Measurements from ENCODE around the gene KPRP. TPM values are rescaled to one million over a fixed set of nuclear protein-coding genes. Genes with fewer than 3 reads are reported as not detected.

KPRP gene
- total RNA-seq, 1 experiment from 2014 or later, result not detected

DNA sequence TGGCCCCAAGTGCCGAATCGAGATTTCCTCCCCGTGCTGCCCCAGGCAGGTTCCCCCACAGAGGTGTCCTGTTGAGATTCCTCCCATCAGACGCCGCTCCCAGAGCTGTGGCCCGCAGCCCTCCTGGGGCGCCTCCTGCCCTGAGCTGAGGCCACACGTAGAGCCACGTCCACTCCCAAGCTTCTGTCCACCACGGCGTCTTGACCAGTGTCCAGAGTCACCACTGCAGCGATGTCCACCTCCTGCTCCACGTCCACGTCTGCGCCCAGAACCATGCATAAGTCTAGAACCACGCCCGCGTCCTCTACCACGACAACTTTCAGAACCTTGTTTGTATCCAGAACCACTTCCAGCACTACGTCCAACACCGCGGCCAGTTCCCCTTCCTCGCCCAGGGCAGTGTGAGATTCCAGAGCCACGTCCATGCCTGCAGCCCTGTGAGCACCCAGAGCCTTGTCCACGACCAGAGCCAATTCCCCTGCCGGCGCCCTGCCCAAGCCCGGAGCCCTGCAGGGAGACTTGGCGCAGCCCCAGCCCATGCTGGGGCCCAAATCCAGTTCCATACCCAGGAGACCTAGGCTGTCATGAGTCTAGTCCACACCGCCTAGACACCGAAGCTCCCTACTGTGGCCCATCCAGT is 2.8 kb downstream of the KPRP start:
- H3K9me3 ChIP-seq (ENCODE audit: control insufficient read depth, low read depth, low read length), result peaks cover 98% of the 10 kb centered on the region
- no peak overlapping the region for H3K4me3 Mint-ChIP-seq
- H3K36me3 Mint-ChIP-seq (ENCODE audit: insufficient read depth in 1 of 3, low read depth in 3 of 3), result peaks cover 22 to 44% (median 24%) of the 10 kb centered on the region in 3 experiments; a peak in 6 of 7 replicates
- H3K27me3 Mint-ChIP-seq (ENCODE audit: low read depth), result peaks cover 4% of the 10 kb centered on the region; the same call in 1 of the 2 replicates
- no peak overlapping the region for H3T11ph ChIP-seq (ENCODE audit: low read length)
- no peak overlapping the region for H3K14ac ChIP-seq (ENCODE audit: insufficient read depth, low read length)
- H3K18ac ChIP-seq (ENCODE audit: insufficient read length, low read depth, low read length), result no peak overlapping the region
- H3K27me3 ChIP-seq (ENCODE audit: insufficient read depth, low read length), result no peaks in the 10 kb centered on the region
- no peak overlapping the region for H3K23ac ChIP-seq (ENCODE audit: insufficient read length, low read depth, low read length)
- no peak overlapping the region for H3K27ac Mint-ChIP-seq
- no peaks in the 10 kb centered on the region for H3K79me2 ChIP-seq (ENCODE audit: insufficient read depth, low read length)
- no peak overlapping the region for H3K9ac ChIP-seq (ENCODE audit: extremely low read depth, insufficient read length, low read length)
- no peak overlapping the region for H3K56ac ChIP-seq (ENCODE audit: insufficient read length, low read depth, low read length)
- no peaks in the 10 kb centered on the region for H3K4me1 Mint-ChIP-seq
- no peak overlapping the region for H2BK20ac ChIP-seq (ENCODE audit: low read depth, low read length, poor library complexity, severe bottlenecking)
- WGBS (ENCODE audit: extremely low coverage, insufficient read length, low lambda C conversion rate), result no CpG with 5 or more reads among the region's 31 CpGs
- no peak overlapping the region for H3K4me2 ChIP-seq (ENCODE audit: insufficient read depth, insufficient read length, low read length)
- no peaks in the 10 kb centered on the region for H3K4me1 ChIP-seq (ENCODE audit: insufficient read depth, low read length)
- no peak overlapping the region for H2BK5ac ChIP-seq (ENCODE audit: insufficient read length, low read length)
- no peak overlapping the region for H3K27ac ChIP-seq (ENCODE audit: insufficient read length, low read depth, low read length)
- no peak overlapping the region for H4K5ac ChIP-seq (ENCODE audit: insufficient read length, low read depth, low read length)
- H2BK15ac ChIP-seq (ENCODE audit: low read depth, low read length), result no peak overlapping the region
- H3K4ac ChIP-seq (ENCODE audit: low read depth, low read length), result no peak overlapping the region
- H2AK5ac ChIP-seq (ENCODE audit: insufficient read length, low read length), result no peak overlapping the region
- TF ChIP-seq, protein P1, sequence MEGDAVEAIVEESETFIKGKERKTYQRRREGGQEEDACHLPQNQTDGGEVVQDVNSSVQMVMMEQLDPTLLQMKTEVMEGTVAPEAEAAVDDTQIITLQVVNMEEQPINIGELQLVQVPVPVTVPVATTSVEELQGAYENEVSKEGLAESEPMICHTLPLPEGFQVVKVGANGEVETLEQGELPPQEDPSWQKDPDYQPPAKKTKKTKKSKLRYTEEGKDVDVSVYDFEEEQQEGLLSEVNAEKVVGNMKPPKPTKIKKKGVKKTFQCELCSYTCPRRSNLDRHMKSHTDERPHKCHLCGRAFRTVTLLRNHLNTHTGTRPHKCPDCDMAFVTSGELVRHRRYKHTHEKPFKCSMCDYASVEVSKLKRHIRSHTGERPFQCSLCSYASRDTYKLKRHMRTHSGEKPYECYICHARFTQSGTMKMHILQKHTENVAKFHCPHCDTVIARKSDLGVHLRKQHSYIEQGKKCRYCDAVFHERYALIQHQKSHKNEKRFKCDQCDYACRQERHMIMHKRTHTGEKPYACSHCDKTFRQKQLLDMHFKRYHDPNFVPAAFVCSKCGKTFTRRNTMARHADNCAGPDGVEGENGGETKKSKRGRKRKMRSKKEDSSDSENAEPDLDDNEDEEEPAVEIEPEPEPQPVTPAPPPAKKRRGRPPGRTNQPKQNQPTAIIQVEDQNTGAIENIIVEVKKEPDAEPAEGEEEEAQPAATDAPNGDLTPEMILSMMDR (conservative IDR thresholded peaks at IDR 0.05), result no peak
- H3K9me3 Mint-ChIP-seq, result peaks cover 92 to 95% of the 10 kb centered on the region in 2 experiments
- no peak overlapping the region for H4K91ac ChIP-seq (ENCODE audit: insufficient read length, low read depth, low read length)
- H2AFZ ChIP-seq (ENCODE audit: low read length), result no peak overlapping the region
- H4K8ac ChIP-seq (replicated peaks; ENCODE audit: insufficient read length, low read depth, low read length), result no peak overlapping the region
- DNase-seq, result no peak
- H3K79me1 ChIP-seq (ENCODE audit: insufficient read depth, low read depth, low read length, poor library complexity, severe bottlenecking), result no peaks in the 10 kb centered on the region
- no peaks in the 10 kb centered on the region for H3K23me2 ChIP-seq (ENCODE audit: insufficient read length, low read depth, low read length, poor library complexity, severe bottlenecking)
- H2BK120ac ChIP-seq (ENCODE audit: low read depth, low read length, poor library complexity, severe bottlenecking), result no peak overlapping the region
- H4K20me1 ChIP-seq (ENCODE audit: control insufficient read depth, insufficient read depth, insufficient read length), result no peaks in the 10 kb centered on the region
- no peak overlapping the region for H2BK12ac ChIP-seq (ENCODE audit: insufficient read length, low read depth, low read length)
